PFSK-1 (cell line): Measurements from ENCODE around the gene PDGFD.

Experiments used
- FOXP2 ChIP-seq: optimal IDR thresholded peaks from 2 replicates; pipeline ENCODE3; 2011; ENCODE audit warnings: borderline replicate concordance, control low read depth, inconsistent platforms; ENCODE audit not compliant: insufficient read depth; ENCODE audit errors: extremely low read length, extremely low read depth
- POLR2AphosphoS5 ChIP-seq: IDR thresholded peaks from 2 replicates; pipeline ENCODE4 v1.6.1; 2012; ENCODE audit warnings: low read depth, mild to moderate bottlenecking, control low read depth, low read length, moderate library complexity
- SIN3A ChIP-seq: IDR thresholded peaks from 2 replicates; pipeline ENCODE4 v1.6.1; 2012; ENCODE audit warnings: mild to moderate bottlenecking, low read length, moderate library complexity, borderline replicate concordance; ENCODE audit not compliant: insufficient read depth
- TAF1 ChIP-seq: IDR thresholded peaks from 2 replicates; pipeline ENCODE4 v1.6.1; 2012; ENCODE audit warnings: low read length, control low read depth, borderline replicate concordance; ENCODE audit not compliant: insufficient read depth
- TF ChIP-seq, protein P1 (sequence below), 2 experiments: IDR thresholded peaks; 2 replicates each; pipeline versions ENCODE4 v1.6.1 to v1.8.0; 2011 to 2012; ENCODE audit warnings: low read depth in 2 of 2, low read length in 2 of 2, control low read depth in 1 of 2, inconsistent platforms in 1 of 2, mild to moderate bottlenecking in 1 of 2, moderate library complexity in 1 of 2; ENCODE audit not compliant: insufficient read depth in 1 of 2

GRCh38 chr11:103961010-103961409, 202.9 kb downstream of the PDGFD start:
- no peak for TF ChIP-seq TAF1
- TF ChIP-seq POLR2AphosphoS5, result no peak
- no peak for TF ChIP-seq SIN3A
- TF ChIP-seq, protein P1, sequence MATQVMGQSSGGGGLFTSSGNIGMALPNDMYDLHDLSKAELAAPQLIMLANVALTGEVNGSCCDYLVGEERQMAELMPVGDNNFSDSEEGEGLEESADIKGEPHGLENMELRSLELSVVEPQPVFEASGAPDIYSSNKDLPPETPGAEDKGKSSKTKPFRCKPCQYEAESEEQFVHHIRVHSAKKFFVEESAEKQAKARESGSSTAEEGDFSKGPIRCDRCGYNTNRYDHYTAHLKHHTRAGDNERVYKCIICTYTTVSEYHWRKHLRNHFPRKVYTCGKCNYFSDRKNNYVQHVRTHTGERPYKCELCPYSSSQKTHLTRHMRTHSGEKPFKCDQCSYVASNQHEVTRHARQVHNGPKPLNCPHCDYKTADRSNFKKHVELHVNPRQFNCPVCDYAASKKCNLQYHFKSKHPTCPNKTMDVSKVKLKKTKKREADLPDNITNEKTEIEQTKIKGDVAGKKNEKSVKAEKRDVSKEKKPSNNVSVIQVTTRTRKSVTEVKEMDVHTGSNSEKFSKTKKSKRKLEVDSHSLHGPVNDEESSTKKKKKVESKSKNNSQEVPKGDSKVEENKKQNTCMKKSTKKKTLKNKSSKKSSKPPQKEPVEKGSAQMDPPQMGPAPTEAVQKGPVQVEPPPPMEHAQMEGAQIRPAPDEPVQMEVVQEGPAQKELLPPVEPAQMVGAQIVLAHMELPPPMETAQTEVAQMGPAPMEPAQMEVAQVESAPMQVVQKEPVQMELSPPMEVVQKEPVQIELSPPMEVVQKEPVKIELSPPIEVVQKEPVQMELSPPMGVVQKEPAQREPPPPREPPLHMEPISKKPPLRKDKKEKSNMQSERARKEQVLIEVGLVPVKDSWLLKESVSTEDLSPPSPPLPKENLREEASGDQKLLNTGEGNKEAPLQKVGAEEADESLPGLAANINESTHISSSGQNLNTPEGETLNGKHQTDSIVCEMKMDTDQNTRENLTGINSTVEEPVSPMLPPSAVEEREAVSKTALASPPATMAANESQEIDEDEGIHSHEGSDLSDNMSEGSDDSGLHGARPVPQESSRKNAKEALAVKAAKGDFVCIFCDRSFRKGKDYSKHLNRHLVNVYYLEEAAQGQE (IDR thresholded peaks at IDR 0.05; ENCODE audit: insufficient read depth in 1 of 2, low read depth in 2 of 2, low read length in 2 of 2), result no peak
- no peak for TF ChIP-seq FOXP2
